IPS-NIHi7 (cell line): ENCODE measurements around the gene LHFPL2.

Experiments used
- DNase-seq: peaks from one replicate; pipeline ENCODE4 v3.0.0; 2012; ENCODE audit warnings: mixed read lengths; ENCODE audit errors: extremely low spot score

The LHFPL2 gene

DNA sequence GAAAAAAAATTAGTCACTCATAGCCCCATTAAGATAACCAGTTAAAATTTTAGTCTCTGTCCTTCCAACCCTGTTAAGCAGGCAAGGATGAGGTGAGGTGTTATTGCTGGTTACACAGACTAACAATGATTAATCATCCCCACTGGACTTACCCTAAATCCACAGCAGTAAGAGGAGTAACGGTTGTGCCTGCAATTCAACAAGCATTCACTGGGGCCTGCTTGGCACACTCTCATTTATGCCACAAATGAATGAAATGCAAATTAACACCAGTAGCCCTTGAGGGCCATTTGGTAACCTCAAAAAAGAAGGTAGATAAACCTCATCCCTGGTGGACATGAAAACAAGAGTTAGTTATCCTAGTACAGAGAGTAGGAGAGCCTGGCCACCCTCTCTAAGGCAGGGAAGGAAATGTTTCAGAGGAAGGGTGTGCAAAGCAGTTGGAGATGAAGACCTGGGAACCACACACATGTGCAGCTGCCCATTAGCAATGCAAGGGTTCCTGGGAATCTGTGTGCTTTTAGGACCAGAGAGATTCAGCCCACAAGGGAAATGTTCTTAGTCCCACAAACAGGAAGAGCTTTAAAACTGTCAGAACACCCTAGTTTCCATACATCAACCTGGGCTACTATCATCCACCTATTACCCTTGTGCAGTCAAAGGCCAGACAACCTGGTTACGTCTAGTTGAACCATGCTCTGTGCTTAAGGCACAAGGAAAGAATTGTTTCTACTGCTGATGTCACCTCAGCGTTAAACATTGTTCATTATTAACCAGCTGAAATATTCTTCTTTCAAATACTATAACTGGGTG is 7.7 kb downstream of the LHFPL2 start:
- no peak for DNase-seq

- no peak for DNase-seq
Observed at GRCh38 chr5:78639791-78640190, 8.8 kb downstream of the LHFPL2 start.

DNA sequence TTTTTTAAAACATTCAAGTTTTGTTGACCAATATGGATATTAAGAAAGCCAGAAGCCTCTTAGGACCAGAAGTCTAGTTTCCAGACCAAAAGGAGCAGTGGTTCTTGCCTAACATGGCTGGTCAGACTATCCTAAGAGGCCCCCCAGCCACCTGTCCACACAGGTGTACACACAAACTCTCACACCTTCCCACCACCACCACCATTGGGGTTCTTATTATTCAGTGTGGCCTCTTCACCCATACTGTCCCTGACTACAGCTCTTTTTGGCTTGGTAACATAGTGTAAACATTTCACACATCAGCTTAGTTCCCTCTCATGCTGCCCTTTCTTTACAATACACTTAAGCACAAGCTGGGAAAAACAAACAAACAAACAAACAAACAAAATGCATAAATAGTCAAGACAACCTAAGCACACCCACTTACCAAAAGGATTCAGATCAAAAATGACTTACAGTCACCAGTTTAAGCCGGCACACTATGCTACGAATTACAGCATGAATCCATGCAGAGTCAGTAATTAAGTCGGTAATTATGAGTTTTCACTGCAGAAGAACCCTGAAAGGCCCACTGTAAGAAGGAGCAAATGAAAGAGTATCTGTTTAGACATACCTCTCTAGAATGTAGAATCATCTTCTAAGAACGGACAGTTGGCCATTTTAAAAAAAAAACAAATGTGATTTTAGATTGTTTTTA is 9.5 kb downstream of the LHFPL2 start:
- DNase-seq = no peak

- DNase-seq = no peak
Observed at GRCh38 chr5:78638423-78638822, 10.1 kb downstream of the LHFPL2 start.

DNA sequence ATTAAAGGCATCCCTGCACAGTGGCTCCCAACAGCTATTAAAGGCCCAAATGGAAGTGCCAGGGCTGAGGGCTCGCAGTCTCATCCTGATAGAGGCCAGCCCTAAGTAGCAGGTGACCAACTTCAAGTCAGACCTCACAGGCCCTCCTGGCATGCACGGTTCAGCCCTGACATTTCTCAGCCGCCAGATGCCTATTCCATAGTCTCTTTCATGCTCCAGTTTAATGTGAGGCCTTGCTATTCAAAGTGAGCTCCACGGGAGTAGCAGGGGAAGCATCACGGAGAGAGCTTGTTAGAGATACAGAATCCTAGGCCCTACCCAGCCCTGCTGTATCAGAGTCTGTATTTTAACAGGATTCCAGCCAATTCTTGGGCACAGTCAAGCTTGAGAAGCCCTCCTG is 11.1 kb downstream of the LHFPL2 start:
- no peak for DNase-seq

DNA sequence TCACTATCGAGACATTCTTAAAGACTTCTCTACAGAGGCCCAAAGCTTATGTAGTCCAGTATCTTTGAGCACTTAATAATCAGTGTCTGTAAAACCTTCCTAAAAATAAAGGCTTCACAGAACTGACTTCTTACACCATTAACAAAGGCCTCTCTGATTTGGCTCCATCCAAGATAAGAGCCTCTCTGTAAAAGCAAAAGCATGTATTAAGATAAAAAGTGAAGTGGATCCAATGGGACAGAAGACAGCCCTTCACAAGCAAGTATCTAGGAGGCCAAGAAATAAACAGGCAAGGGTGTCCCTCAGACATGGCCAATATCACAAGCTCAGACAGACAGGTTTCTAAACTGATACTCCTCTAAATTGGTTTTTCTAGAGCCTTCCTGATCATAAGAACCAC is 11.9 kb downstream of the LHFPL2 start:
- no peak for DNase-seq

DNA sequence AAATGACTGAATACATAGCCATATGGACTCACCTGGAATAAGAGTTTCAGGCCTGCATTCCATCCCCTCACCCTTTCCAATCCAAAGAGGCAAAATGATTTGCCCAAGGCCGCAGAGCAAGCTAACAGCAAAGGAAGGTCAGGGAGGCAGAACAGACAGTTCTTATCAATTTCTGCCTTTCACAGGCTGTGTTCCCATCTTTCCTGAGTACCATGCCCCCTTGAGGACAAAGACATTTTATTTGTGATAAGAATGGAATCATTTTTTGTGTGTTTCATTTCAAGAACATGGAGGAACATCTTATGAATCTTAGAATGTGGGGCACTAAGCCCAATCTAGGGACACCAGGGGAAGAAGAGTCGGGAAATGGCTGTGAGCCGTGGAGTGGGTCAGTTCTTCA is 13.9 kb downstream of the LHFPL2 start:
- no peak for DNase-seq

GRCh38 chr5:78634229-78634628 is 14.3 kb downstream of the LHFPL2 start:
- no peak for DNase-seq

- no peak for DNase-seq
Observed at GRCh38 chr5:78633700-78634099, 14.9 kb downstream of the LHFPL2 start.

GRCh38 chr5:78632467-78632866 is 16.1 kb downstream of the LHFPL2 start:
- no peak for DNase-seq

DNA sequence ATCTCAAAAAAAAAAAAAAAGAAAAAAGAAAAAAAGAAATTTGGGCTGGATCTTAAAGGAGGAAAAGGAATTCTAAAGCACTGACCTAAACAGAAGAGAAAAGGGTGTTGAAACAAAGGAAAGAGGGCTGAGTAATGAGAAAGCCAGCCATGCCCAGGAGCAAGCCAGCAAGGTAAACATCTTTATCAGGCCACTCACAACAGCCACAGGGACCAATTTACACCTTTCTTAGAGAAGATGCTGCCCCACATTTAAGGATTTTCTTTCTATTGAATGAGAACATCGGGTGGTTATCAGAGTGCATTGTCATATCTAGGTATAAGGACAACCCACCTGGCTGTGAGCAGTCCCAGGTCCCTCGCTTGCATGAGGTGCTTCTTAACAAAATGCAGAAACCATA is 16.6 kb downstream of the LHFPL2 start:
- DNase-seq = no peak

DNA sequence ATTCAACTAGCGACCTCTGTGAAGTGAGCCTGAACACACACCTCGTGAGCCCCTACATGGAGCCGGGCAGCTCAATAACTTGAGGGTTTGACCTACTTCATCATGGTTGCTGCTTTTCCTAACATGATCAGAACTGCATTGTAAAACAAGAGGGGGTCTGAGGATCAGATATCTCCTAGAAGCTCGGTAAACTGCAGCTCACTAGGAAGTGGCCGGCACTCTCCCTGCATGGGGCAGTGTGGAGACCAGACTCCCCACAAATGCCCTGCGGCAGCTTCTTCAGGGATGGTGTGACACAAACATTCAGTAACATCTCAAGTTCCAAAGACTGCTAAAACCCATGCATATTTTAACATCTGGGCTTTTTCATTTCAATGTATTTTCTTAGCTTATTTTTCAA is 18.5 kb downstream of the LHFPL2 start:
- DNase-seq = no peak

GRCh38 chr5:78629624-78630023 is 18.9 kb downstream of the LHFPL2 start:
- no peak for DNase-seq

DNA sequence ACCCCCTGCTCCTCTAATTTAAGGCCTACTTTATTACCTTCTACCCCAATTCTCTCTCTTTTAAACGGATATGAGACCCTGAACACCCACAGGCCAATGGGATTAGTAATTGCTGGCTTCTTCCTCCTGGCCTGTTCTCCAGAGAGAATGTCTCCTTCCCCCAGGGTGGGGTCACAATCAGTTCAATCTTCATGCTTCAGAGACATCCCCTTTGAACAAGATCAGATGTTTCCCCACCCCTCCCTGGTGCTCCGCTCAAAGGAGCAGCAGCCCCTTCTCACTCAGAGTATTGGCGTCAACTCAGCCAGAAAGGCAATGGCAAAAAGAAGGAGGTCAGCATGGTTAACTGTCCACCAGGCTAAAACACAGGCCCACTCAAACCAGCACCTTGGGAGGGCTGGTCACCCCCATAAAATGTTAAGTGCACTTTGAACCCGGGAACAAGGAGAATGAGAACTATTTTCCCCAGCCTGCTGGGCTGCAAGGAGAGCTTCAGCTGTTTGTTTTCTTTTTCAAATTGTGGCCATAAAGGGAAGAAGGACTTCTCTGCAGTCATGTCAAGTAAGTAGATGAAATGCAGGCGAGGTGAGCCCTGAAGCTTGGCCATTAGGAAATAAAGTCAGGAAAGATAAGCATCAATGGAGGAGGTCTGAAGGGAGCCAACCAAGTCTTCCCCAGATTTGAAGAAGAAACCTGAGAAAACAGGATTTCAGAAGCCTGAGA is 20.1 kb downstream of the LHFPL2 start:
- no peak for DNase-seq

- no peak for DNase-seq
Observed at GRCh38 chr5:78627766-78628165, 20.8 kb downstream of the LHFPL2 start.

GRCh38 chr5:78627175-78627574 is 21.4 kb downstream of the LHFPL2 start:
- DNase-seq = no peak

GRCh38 chr5:78626009-78626571 is 22.5 kb downstream of the LHFPL2 start:
- DNase-seq = no peak

DNA sequence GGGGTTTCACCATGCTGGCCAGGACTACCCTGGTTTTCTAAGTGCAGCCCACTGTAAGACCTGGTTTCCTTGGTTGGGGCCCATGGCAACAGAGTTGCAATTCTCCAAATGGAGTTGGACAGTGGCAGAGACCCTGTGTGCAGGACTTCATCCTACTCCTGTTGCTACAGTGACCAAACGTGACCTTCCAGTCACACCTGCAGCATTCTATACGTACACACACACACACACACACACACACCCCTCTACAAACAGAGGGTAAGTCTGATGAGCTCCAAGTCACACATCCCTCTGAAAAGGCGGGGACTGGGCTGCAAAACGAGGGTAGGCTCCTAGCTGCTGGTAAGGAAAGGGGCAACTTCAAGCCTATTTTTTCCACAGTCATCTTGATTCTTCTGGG is 23.6 kb downstream of the LHFPL2 start:
- DNase-seq = no peak

- no peak for DNase-seq
Observed at GRCh38 chr5:78624011-78624541, 24.5 kb downstream of the LHFPL2 start.

GRCh38 chr5:78622302-78622971 is 26.1 kb downstream of the LHFPL2 start:
- DNase-seq = no peak

DNA sequence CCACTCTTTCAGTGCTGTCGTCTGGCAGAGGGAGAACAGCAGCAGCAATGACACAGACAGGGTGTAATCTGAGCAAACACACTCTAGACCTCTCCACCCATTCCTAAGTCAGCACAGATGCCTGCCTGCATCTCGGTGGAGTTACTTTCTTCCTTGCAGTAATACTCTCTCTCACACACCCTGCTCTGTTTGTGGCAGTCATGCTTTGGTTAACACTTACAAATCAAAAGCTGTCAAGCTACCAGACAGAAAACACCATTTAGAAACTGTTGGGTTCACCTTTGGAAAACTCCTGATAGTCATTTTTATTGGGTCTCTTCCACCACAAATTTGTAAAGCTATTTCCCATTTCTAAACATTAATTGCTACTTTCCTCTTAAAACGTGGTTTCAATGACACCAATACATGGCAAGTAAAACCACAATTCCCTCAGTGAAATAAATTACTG is 27.3 kb downstream of the LHFPL2 start:
- no peak for DNase-seq
